Occipital lobe (tissue), 2 donors: ENCODE measurements around the gene USH1G. TPM values are rescaled to one million over a fixed set of nuclear protein-coding genes. Genes with fewer than 3 reads are reported as not detected.
"Not testable (repeated sequence)": the region's sequence is repeated elsewhere in the genome, so short reads cannot be mapped to it uniquely, and the experiment has no call there.

Experiments used
- DNase-seq: peaks from one replicate; lab custom pipeline; 2025; lab: John Stamatoyannopoulos, UW
- total RNA-seq: library from RNA; depleted of rRNA; stranded (reverse); fragments of >200 nt; gene quantifications from one replicate; pipeline ENCODE4 v1.2.3, GENCODE V29; 2014

The USH1G gene
- total RNA-seq, 1 donor from 2014 or later: 0.16 TPM

GRCh38 chr17:74930535-74931036 lies 7.5 kb upstream of the USH1G start:
- DNase-seq: no peak

DNA sequence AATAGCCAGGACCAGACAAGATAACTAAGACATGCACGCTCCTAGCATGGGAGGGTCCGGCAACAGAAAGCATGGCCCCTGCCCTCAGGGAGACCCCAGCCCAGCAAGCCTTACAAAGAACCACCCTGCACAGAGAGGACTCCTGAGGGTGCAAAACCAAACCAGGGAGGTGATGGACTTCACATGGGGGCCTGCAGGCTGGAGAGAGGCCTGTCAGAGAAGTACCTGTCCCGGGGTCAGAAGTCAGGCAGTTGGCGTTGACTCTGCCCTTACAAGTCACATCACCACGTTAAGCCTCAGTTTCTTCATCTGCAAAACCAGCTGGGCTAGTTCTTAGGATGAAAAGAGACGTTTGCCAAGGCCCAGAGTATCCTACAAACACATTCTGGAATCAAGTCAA lies 5.7 kb upstream of the USH1G start:
- DNase-seq: no peak

- no peak for DNase-seq
These were observed 2.2 kb upstream of the USH1G start for GRCh38 chr17:74925242-74925641.

DNA sequence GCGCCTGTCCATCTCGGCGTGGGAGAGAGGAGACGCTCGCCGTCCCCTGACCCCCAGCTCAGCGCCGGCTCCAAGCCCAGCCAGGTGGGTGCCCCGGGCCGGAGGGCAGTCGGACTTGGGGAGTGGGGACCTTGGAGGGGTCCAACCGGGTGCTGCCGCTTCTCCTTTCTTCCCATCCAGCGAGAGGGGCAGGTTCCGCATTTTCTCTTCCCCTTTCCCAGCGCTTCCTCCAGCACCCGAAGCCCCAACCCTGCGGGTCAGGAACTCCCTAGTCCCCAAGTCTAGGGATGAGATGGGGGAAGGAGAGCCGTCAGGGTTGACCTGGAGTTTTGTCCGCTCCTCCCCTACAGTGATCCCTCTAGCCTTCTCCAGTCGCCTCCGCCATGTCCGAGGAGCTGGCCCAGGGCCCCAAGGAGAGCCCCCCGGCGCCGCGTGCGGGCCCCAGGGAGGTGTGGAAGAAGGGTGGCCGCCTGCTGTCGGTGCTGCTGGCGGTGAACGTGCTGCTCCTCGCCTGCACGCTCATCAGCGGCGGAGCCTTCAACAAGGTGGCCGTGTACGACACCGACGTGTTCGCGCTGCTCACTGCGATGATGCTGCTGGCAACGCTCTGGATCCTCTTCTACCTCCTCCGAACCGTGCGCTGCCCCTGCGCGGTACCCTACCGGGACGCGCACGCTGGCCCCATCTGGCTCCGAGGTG lies 1.3 kb upstream of the USH1G start, which contains the start of gene OTOP2:
OTOP2 (plus strand) TSS at position 24 of the 699 bp plus-strand sequence; CDS start at position 384, 360 bp downstream.
- DNase-seq: no peak

DNA sequence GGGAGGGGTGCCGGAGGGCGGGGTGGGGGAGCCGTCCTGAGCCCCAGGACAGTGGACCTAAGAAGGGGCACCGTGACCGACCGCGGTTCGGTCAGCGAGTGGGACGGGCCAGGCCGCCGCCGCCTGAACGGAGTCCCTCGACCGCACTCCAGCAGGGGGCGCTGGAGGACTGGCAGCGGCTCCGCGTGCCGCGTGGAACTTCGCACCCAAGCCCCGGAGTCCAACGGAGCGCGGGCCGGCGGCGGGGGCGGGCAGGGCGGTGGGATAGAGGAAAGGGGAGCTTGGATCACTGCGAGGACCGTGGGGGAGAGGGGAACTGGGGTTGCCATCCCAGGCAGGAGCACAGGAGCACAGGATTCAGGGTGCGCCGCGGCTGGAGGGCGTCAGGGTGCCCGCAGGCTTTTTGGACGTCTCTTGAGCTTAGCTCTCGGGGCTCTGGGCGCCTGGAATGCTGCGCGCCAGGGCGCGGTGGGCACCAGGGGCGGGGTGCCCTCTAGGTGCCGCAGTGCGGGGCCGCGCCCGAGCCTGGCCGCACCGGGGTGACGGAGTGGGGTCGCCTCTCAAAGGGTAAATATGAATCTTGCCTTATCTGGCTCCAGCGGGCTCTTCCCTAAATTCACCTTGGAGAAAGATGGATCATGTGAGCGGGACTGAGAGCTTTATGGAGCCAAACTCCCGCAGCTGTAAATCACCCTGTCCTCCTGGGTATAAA lies 639 bp upstream of the USH1G start:
- DNase-seq: peak; percentile 17

- no peak for DNase-seq
These were observed 883 bp downstream of the USH1G start for GRCh38 chr17:74922172-74922571.

DNA sequence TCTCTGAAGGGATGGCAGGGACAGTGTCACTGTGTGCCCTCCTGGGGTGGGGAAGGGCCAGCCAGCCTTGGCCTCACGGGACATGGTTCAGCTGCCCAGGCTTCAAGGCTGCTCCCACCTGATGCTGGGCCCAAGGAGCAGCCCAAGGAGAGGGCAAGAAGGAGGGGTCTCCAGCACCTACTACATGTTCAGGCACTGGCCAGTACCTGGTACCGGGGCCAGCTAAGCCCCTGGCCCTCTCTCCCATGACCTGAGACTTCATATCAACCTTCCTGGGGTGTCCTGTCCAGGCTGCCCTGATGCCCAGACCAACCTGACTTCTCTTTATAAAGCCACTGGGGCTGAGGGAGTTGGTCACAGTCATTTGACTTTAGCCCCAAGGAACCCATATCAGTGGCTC lies 1.3 kb downstream of the USH1G start:
- no peak for DNase-seq

DNA sequence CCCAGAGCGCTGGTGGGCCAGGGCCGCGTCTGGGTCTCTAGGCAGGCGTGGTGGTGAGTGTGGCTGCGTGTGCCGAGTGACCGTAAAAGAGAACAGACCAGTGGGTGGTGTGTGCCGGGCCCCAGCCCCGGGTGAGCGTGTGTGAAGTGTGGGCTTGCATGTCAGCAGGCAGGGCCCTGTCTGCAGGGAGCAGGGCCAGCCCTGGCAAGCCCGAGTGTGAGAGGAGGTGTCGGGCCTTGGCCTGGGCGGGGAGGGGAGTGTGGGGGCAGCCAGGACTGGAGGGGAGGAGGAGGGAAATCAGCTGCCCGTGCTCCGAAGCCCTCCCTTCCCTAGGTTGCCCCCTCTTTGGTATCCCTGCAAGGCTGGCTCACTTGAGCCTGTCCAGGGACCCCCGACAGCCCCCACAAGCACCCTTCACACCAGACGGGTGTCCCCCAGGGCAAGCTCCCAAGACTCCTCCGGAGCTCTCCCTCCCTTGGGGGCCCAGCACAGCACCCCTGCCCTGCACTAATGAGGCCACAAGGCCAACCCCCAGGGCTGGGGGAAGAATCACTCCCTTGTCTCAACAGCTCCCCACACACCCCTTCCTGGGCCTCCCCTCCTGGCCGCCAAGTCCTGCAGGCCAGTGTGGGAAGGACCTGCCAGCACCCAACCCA lies 1.9 kb downstream of the USH1G start:
- DNase-seq: no peak

- DNase-seq: no peak
These were observed 2.4 kb downstream of the USH1G start for GRCh38 chr17:74920642-74921025.

- DNase-seq: no peak
These were observed 2.8 kb downstream of the USH1G start for GRCh38 chr17:74920306-74920620.

- no peak for DNase-seq
These were observed 3.4 kb downstream of the USH1G start for GRCh38 chr17:74919440-74920305.

GRCh38 chr17:74918906-74919305 lies 4.1 kb downstream of the USH1G start:
- no peak for DNase-seq

- no peak for DNase-seq
These were observed 5.6 kb downstream of the USH1G start for GRCh38 chr17:74917430-74917829.

DNA sequence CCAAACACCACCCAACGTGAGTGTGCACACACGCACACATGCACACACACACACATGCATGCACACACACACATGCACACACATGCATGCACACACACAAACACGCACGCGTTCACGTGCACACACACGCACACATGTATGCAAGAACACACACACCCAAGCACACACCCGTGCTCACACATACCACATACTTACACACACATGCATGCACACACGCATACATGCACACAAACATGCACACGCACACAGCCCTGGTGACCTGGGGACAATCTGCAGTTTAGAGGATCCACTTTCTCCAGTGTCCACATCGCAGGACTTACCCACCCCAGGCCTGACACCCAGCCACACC lies 6.2 kb downstream of the USH1G start:
- DNase-seq: no peak

DNA sequence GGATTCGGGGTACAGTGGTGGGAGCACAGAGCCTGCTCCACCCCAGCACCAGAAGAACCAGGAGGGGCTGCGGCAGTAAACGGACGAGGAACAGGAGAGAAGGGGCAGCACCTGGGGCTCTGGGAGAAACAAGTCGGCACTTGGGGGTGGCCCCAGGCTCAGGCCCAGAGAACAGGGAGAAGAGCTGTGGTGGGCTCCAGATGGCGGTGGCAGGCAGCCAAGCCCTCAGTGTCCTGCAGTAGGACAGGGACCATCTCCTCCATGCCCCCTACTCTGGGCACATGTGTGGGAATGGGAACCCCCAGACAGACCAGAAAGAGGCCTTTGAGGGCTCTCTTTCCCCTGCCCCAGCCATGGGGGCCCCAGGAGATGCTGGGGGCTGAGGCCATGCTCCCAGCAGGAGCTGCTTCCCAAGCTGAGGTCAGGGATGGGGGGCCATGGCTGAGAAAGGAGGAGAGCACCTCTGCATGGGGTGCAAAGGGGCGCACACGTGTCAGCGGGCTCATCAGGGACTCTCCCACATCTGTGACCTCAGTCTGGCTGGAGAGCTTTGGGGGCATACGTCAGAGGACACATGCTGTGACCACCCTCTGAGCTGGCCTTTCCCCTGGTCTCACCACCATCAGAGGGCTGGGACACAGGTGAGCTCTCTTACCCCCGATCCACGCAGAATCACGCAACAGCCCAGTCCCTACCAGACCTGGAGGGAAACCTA lies 6.8 kb downstream of the USH1G start:
- no peak for DNase-seq

GRCh38 chr17:74911423-74911822 lies 11.6 kb downstream of the USH1G start:
- DNase-seq: not testable (repeated sequence)

GRCh38 chr17:74909097-74909496 lies 14.0 kb downstream of the USH1G start:
- not testable (repeated sequence) for DNase-seq

- DNase-seq: no peak
These were observed 16.0 kb downstream of the USH1G start for GRCh38 chr17:74907012-74907411.

DNA sequence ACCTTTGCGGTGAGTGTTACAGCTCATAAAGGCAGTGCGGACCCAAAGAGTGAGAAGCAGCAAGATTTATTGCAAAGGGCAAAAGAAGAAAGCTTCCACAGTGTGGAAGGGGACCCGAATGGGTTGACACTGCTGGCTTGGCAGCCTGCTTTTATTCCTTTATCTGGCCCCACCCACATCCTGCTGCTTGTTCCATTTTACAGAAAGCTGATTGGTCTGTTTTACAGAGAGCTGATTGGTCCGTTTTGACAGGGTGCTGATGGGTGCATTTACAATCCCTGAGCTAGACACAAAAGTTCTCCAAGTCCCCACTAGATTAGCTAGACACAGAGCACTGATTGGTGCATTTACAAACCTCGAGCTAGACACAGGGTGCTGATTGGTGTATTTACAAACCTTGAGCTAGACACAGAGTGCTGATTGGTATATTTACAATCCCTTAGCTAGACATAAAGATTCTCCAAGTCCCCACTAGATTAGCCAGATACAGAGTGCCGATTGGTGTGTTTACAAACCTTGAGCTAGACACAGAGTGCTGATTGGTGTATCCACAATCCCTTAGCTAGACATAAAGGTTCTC lies 16.8 kb downstream of the USH1G start:
- DNase-seq: not testable (repeated sequence)

GRCh38 chr17:74904687-74905409 lies 18.2 kb downstream of the USH1G start:
- no peak for DNase-seq
